CD4-positive, alpha-beta T cell (primary cell): ENCODE measurements around the gene ZNF774. TPM values are rescaled to one million over a fixed set of nuclear protein-coding genes. Genes with fewer than 3 reads are reported as not detected.

Source experiments
- ATAC-seq: fragments of 200-7000 bp; cut with Tn5 transposase; one replicate; pipeline ENCODE4 v1.10.0; 2022; ENCODE audit warnings: mild to moderate bottlenecking; ENCODE audit not compliant: poor library complexity
- CTCF ChIA-PET: fragments of 350-600 bp; sonication (Branson Sonifier 250); formaldehyde crosslinking; loops from one replicate; lab custom pipeline; 2021; ENCODE audit warnings: antibody characterized with exemption, inconsistent platforms; lab: Charles Lee
- POLR2A ChIA-PET: fragments of 350-600 bp; sonication (Branson Sonifier 250); formaldehyde crosslinking; loops from one replicate; lab custom pipeline; 2021; ENCODE audit warnings: antibody characterized with exemption, inconsistent platforms; lab: Charles Lee
- DNase-seq, 14 experiments: peaks; one replicate each; pipeline ENCODE4 v3.0.0-alpha.2; 2013 to 2020; ENCODE audit warnings: mixed read lengths in 2 of 14
- H3K27ac ChIP-seq, 2 donors: one replicate each; pipeline versions ENCODE4 v1.5.1 to v1.7.0; 2013; ENCODE audit warnings: low read length in 2 of 2, low read depth in 1 of 2, mild to moderate bottlenecking in 1 of 2
- H3K27me3 ChIP-seq, 2 experiments: 1 replicate in 1 of 2; 2 replicates in 1 of 2; pipeline versions ENCODE4 v1.6.1 to v1.7.0; 2013; ENCODE audit warnings: low read length in 2 of 2, control low read depth in 1 of 2, mild to moderate bottlenecking in 1 of 2, moderate library complexity in 1 of 2; ENCODE audit not compliant: insufficient read depth in 2 of 2, control insufficient read depth in 1 of 2
- H3K36me3 ChIP-seq: one replicate; pipeline ENCODE4 v1.6.1; 2013; ENCODE audit warnings: low read length, control low read depth; ENCODE audit not compliant: insufficient read depth
- H3K4me1 ChIP-seq: one replicate; pipeline ENCODE4 v1.6.1; 2013; ENCODE audit warnings: low read length, control low read depth; ENCODE audit not compliant: insufficient read depth
- H3K4me3 ChIP-seq: one replicate; pipeline ENCODE4 v1.5.1; 2013; ENCODE audit warnings: mild to moderate bottlenecking, low read length, moderate library complexity
- H3K9me3 ChIP-seq, 2 experiments: 1 replicate in 1 of 2; 2 replicates in 1 of 2; pipeline versions ENCODE4 v1.6.1 to v1.7.0; 2013; ENCODE audit warnings: low read length in 2 of 2, mild to moderate bottlenecking in 2 of 2, control low read depth in 1 of 2, moderate library complexity in 1 of 2; ENCODE audit not compliant: control insufficient read depth in 1 of 2, insufficient read depth in 1 of 2
- H3K27ac Mint-ChIP-seq: one replicate; pipeline ENCODE4 v1.8.0; 2020; ENCODE audit warnings: mixed read lengths
- H3K27me3 Mint-ChIP-seq: one replicate; pipeline ENCODE4 v1.8.0; 2021; ENCODE audit warnings: mixed read lengths
- H3K36me3 Mint-ChIP-seq: one replicate; pipeline ENCODE4 v1.8.0; 2021; ENCODE audit warnings: low read depth, mixed read lengths
- H3K4me1 Mint-ChIP-seq: one replicate; pipeline ENCODE4 v1.8.0; 2021; ENCODE audit warnings: low read depth, mixed read lengths
- H3K4me3 Mint-ChIP-seq: one replicate; pipeline ENCODE4 v1.8.0; 2020; ENCODE audit warnings: mild to moderate bottlenecking, mixed read lengths
- H3K9me3 Mint-ChIP-seq: one replicate; pipeline ENCODE4 v1.8.0; 2020; ENCODE audit warnings: mixed read lengths
- intact Hi-C, 2 experiments: fragments of 100-400 bp; cut with DNase I in 1 of 2; cut with micrococcal nuclease in 1 of 2; formaldehyde crosslinking; loops; one replicate each; pipeline versions ENCODE4 v1.15.1 to v1.9.0; 2023 to 2025; cut with DNase I, micrococcal nuclease
- total RNA-seq, 174 experiments: library from RNA in 2 of 174; stranded (reverse) in 2 of 174; gene quantifications; one replicate each; pipeline ENCODE4 v1.2.3 and lab custom pipeline; 2021 to 2026
- TF ChIP-seq, protein P1 (sequence below): fragments of 200-600 bp; IDR thresholded peaks from one replicate; pipeline ENCODE4 v1.8.0; 2022; ENCODE audit warnings: antibody characterized with exemption, mild to moderate bottlenecking

Gene ZNF774
- total RNA-seq, 2 experiments from 2014 or later, result 0.20 to 1.1 TPM

- Histone ChIP-seq H3K4me3 (no peak overlapping the region), H3K36me3 (no peaks in the 10 kb centered on the region), H3K27ac (no peak overlapping the region), H3K9me3 (no peaks in the 10 kb centered on the region), H3K4me1 (no peaks in the 10 kb centered on the region), H3K27me3 (no peaks in the 10 kb centered on the region)
- ChIA-PET POLR2A (no interaction called here), CTCF (no interaction called here)
- no peak overlapping the region for H3K27ac Mint-ChIP-seq
- TF ChIP-seq, protein P1, sequence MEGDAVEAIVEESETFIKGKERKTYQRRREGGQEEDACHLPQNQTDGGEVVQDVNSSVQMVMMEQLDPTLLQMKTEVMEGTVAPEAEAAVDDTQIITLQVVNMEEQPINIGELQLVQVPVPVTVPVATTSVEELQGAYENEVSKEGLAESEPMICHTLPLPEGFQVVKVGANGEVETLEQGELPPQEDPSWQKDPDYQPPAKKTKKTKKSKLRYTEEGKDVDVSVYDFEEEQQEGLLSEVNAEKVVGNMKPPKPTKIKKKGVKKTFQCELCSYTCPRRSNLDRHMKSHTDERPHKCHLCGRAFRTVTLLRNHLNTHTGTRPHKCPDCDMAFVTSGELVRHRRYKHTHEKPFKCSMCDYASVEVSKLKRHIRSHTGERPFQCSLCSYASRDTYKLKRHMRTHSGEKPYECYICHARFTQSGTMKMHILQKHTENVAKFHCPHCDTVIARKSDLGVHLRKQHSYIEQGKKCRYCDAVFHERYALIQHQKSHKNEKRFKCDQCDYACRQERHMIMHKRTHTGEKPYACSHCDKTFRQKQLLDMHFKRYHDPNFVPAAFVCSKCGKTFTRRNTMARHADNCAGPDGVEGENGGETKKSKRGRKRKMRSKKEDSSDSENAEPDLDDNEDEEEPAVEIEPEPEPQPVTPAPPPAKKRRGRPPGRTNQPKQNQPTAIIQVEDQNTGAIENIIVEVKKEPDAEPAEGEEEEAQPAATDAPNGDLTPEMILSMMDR, result no peak
- DNase-seq (peak in 2 of 14 experiments; percentile 47 to 55), ATAC-seq (no peak)
- H3K4me1 Mint-ChIP-seq, result no peaks in the 10 kb centered on the region
- H3K9me3 Mint-ChIP-seq, result no peaks in the 10 kb centered on the region
- no peaks in the 10 kb centered on the region for H3K36me3 Mint-ChIP-seq
- no peaks in the 10 kb centered on the region for H3K27me3 Mint-ChIP-seq
- H3K4me3 Mint-ChIP-seq, result no peak overlapping the region
- intact Hi-C loops, result loop anchor here in 1 of 2 experiments (10.0 kb wide), 1 partner anchor 319 kb away; no protein-coding TSS in a partner anchor
Observed at GRCh38 chr15:90325726-90326125, 26.4 kb upstream of the ZNF774 start.

DNA sequence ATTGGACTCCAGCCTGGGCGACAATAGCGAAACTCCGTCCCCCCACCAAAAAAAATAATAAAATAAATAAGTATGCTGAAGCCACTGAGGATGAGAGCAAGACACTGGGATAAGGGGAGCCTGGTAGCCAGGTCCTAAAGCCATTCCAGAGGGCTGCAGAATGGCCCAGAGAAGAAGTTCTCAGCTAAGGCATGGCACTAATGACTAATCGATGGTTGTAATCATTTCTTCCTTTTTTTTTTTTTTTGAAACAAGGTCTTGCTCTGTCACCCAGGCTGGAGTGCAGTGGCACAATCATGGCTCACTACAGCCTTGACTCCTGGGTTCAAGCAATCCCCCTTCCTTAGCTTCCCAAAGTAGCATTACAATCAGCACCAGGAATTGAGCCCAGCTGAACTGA lies 25.6 kb upstream of the ZNF774 start:
- H3K9me3 Mint-ChIP-seq, result no peaks in the 10 kb centered on the region
- intact Hi-C loops, result loop anchor here in 1 of 2 experiments (10.0 kb wide), 1 partner anchor 318 kb away; no protein-coding TSS in a partner anchor
- no peaks in the 10 kb centered on the region for H3K27me3 ChIP-seq
- H3K36me3 ChIP-seq, result no peaks in the 10 kb centered on the region
- no peak overlapping the region for H3K27ac ChIP-seq
- no peaks in the 10 kb centered on the region for H3K27me3 Mint-ChIP-seq
- ATAC-seq (no peak), DNase-seq (no peak)
- TF ChIP-seq, protein P1, result no peak
- ChIA-PET POLR2A (no interaction called here), CTCF (no interaction called here)
- no peaks in the 10 kb centered on the region for H3K36me3 Mint-ChIP-seq
- H3K9me3 ChIP-seq, result no peaks in the 10 kb centered on the region
- no peak overlapping the region for H3K27ac Mint-ChIP-seq
- H3K4me1 Mint-ChIP-seq, result no peaks in the 10 kb centered on the region
- H3K4me3 ChIP-seq, result no peak overlapping the region
- no peak overlapping the region for H3K4me3 Mint-ChIP-seq
- H3K4me1 ChIP-seq, result no peaks in the 10 kb centered on the region

DNA sequence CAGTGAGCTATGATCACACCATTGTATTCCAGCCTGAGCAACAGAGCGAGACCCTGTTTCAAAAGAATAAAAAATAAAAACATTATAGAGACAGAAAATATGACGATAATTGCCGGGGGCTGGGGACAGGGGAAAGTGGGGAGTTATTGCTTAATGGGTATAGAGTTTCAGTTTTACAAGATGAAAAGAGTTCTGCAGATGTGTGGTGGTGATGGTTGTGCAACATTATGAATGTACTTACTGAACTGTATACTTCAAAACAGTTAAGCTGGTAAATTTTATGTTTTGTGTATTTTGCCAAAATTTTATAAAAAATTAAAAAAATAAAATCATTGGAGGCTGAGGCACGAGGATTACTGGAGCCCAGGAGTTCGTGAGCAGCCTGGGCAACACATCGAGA lies 24.8 kb upstream of the ZNF774 start:
- DNase-seq (no peak), ATAC-seq (no peak)
- intact Hi-C loops, result loop anchor here in 1 of 2 experiments (10.0 kb wide), 1 partner anchor 317 kb away; no protein-coding TSS in a partner anchor
- no peaks in the 10 kb centered on the region for H3K9me3 ChIP-seq
- no peaks in the 10 kb centered on the region for H3K4me1 ChIP-seq
- no peaks in the 10 kb centered on the region for H3K27me3 ChIP-seq
- TF ChIP-seq, protein P1, result no peak
- H3K27me3 Mint-ChIP-seq, result no peaks in the 10 kb centered on the region
- no peak overlapping the region for H3K27ac ChIP-seq
- no peaks in the 10 kb centered on the region for H3K9me3 Mint-ChIP-seq
- H3K4me3 Mint-ChIP-seq, result no peak overlapping the region
- no peaks in the 10 kb centered on the region for H3K36me3 Mint-ChIP-seq
- H3K27ac Mint-ChIP-seq, result no peak overlapping the region
- H3K4me1 Mint-ChIP-seq, result no peaks in the 10 kb centered on the region
- no peaks in the 10 kb centered on the region for H3K36me3 ChIP-seq
- CTCF ChIA-PET, result no interaction called here
- H3K4me3 ChIP-seq, result no peak overlapping the region
- POLR2A ChIA-PET, result no interaction called here
